GM19023 (cell line): ENCODE results near the gene NIPA2.

Experiments used
- ATAC-seq: cut with Tn5 transposase; IDR thresholded peaks from one replicate; pipeline ENCODE4 v1.9.1; 2021; ENCODE audit warnings: mild to moderate bottlenecking, moderate library complexity; ENCODE audit not compliant: unreplicated experiment

Gene NIPA2

GRCh38 chr15:22874966-22875365 lies 36.5 kb downstream of the NIPA2 start:
- no peak for ATAC-seq

DNA sequence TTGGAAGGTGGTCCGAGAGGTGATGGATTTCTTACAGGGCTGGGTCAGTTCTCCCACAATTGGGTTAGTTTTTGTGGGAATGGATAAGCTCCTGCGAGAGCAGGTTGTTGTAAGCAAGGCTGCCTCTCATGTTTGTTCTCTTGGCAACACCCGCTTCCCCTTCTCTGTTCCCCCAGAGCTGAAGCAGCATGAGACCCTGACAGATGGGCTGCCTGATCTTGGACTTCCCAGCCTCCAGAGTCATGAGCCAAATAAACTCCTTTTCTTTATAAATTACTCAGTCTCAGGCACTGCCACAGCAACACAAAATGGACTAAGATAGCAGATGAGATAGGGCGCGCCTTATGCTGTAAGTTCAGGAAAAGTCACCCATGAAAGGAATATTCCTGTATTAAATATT lies 38.7 kb downstream of the NIPA2 start:
- ATAC-seq: no peak

DNA sequence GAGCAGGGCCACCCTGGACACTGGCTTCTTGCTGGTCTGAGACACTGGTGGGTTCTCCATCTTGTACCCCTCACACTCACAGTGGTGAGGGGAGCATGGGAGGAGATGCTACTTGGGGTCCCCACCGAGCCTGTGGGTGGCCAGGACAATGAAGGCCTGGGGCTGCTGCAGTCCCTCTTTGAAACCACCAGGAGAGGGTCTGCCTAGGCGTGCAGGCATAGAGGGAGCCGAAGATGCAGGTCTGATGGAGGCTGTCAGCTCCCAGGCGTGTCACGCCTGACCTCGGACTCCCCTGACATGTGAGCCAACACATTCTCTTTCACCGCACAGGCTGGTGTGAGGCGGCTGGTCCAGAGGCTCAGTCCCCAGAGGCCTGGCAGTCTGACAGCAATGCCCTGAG lies 39.1 kb downstream of the NIPA2 start:
- no peak for ATAC-seq

DNA sequence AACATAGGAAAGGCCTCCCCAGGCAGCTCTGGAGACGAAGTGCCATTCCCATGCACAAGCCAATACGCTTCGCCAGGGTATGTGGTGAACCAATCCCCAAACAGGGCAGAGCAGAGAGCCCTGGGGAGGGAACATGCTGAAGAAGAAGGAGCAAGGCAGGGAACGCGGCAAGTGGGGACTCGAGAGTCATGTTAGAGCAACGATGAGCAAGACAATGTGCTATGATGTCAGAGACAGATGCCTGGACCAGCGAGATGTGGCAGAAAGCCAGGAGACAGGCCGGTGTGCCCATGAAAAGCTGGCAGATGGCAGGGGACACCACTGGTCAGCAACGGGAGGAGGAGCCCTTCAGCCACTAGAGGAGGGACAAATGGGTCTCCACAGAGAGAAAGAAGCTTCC lies 39.6 kb downstream of the NIPA2 start:
- ATAC-seq: no peak

- ATAC-seq: no peak
These were observed 41.9 kb downstream of the NIPA2 start for GRCh38 chr15:22880068-22880980.

DNA sequence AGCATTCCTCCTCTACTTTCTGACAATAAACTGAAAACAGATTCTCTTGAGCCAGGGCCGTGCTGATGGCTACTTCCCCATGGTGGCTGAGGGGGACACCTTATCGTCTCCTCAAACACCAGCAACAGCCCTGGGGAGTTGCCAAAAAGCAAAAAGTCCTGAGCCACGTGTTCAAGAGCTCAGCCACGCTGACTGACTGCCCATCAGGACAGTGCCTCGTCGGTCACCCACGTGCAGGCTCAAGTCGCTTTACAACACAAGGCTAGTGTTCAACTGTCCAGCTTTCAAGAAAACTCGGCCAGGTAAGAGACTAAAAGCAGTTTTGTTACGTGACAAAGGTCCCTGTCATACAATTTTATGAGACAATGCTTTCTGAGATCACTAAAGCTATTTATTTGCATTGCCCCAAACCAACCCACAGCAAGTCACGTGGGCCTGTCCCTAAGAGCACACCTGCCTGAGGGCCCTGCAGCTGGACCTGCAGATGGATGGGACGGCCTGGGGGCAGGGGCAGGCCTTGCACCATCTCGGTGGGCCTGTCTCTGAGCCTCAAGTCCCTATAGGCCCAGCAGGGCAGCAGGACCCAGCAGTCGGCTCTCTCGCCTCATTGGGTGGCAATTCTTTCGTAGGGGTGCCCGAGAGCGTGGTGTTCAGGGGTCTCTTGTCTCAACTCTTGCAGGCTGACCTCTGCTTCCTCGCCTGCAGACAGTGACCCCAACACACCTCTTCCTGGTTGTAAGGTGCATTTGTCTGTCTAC lies 42.7 kb downstream of the NIPA2 start:
- no peak for ATAC-seq

DNA sequence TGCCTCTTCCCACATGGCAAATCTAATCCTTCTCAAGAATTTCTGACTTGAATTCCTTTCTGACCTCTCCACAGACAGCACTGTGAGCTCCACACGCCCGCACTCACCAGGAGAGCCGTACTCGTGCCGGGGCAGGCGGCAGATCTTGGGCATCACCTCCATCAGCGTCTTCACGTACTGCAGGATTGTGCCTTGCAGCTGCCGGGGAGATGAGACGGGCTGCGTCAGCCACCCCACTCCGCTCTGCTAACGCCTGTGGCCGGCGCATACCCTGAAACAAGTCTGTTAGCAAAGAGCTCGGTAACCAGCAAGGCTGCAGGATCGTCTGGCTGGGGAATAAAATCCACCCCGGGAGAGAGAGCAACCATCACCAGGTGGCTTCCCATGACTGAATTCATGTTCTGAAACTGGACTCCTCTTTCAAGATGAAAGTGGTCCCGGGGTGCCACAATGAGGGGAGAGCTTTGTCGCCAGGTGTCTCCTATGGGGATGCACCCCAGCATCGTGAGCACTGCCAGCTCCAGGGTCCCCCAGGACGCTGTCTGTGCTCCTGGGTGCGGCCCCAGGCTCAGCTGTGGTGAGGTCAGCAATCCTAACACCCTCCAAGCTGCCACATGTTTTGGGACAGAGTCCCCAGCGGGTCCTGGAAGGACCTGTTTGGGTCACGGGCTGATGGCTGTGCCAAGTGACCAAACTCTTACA lies 43.4 kb downstream of the NIPA2 start:
- no peak for ATAC-seq

DNA sequence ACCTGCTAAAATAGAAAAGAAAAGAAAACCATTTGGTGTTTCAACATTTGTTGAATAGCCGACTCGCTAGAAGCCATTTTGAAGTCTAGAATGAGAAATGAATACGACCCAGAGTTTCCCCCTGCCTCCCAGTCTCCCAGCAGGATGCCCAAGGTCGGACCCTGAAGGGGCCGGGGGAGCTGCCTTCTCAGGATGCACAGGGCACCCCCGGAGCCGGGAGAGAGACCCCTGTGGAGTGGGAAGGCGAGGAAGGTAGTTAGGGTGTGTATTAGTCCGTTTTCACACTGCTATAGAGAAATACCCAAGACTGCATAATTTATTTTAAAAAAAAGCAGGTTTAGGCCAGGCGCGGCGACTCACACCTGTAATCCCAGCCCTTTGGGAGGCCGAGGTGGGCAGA lies 44.7 kb downstream of the NIPA2 start:
- ATAC-seq: no peak

- ATAC-seq: no peak
These were observed 45.9 kb downstream of the NIPA2 start for GRCh38 chr15:22884344-22884743.

DNA sequence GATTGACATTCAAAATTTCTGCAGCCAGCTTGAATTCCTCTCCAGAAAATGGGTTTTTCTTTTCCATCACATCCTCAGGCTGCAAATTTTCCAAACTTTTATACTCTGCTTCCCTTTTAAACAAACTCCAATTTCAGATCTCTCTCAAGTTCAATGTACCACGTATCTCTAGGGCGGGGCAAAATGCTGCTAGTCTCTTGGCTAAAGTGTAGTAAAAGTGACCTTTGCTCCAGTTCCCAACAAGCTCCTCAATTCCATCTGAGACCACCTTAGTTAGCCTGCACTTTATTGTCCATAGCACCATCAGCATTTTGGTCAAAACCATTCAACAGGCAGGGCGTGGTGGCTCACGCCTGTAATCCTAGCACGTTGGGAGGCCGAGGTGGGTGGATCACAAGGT lies 46.7 kb downstream of the NIPA2 start:
- ATAC-seq: no peak

DNA sequence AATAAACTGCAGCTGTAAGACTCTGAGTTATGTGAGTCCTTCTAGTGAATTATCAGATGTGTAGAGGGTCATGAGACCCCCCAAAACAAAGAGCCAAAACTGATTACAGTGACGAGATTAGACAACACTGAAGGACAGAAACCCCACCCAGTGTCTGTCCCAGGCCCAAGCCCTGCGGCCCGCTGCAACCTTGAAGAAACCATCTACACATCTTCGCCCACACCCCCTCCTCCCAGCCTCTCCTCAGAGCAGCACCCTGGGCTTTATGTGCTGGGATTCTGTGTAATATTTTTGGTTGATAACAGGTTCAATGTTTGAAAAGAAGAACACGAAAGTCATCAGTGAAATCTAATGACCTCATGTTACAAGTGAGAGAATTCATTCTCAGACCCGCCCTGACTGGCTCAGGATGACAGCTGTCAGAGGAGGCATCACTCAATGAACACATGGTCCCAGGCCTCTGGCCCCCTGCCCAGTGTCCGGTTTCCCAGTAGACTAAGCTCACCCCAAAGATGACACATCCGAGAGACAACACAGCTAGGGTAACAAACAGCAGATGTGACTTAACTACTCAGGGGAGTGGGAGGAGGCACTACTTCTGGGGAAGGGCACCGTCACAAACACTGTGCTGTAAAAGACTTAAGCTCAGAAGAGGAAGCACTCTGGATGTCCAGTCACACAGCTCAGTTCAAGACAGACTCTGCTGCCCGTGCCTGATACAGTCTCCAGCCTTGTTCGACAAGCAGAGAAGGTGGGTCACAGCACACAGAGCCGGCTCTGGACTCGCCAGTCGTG lies 48.9 kb downstream of the NIPA2 start:
- no peak for ATAC-seq

GRCh38 chr15:22888120-22888859 lies 49.8 kb downstream of the NIPA2 start:
- ATAC-seq: no peak

- no peak for ATAC-seq
These were observed 50.8 kb downstream of the NIPA2 start for GRCh38 chr15:22889146-22889818.

DNA sequence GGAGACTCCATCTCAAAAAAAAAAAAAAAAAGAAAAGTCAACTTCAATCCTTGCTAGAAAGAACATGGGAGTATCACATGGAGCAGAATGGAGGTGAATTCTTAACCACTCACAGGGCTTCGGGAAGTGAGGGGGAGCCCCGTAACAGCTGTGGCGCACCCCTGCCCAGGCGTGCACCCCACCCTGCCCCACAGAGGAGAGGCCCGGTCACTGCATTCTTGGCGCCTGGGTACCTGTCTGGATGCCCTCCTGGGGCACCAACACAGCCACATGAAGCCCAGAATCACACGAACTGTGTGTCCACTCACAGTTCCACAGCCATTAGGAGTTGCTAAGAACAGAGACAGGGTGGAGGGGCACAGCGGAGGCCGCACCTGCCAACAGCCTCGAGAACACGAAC lies 51.8 kb downstream of the NIPA2 start:
- no peak for ATAC-seq

- ATAC-seq: no peak
These were observed 53.2 kb downstream of the NIPA2 start for GRCh38 chr15:22891426-22892210.

DNA sequence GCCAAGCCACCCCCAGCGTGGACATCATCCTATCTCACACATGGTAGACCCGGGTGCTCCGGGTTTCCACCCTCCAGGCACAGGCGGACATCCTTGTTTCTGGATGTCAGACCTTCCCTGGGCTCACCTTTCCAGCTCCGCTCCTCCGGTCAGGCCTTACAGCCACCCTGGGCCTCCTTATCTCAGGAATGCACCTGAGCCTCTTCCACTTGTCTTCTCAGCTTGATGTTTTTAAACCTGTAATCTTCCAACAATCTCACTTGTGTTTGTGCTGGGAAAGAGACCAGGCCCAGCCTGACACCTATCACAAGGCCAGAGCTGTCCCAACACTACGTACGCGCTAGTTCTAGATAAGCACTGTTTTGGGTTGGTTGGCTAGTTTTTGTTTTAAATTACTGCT lies 53.9 kb downstream of the NIPA2 start:
- no peak for ATAC-seq

GRCh38 chr15:22893081-22893480 lies 54.6 kb downstream of the NIPA2 start:
- no peak for ATAC-seq

GRCh38 chr15:22893881-22894280 lies 55.4 kb downstream of the NIPA2 start:
- no peak for ATAC-seq
